Neural progenitor cell (in vitro differentiated cells): ENCODE results near the gene STAT5A.

ENCODE experiments used
- CTCF ChIP-seq: fragments of 200-600 bp; sonication (generic); IDR thresholded peaks from 2 replicates; pipeline ENCODE4 v1.5.1; 2017; ENCODE audit warnings: antibody characterized with exemption, mild to moderate bottlenecking
- EZH2 ChIP-seq: fragments of 200-600 bp; sonication (generic); IDR thresholded peaks from 2 replicates; pipeline ENCODE4 v1.6.1; 2017; ENCODE audit warnings: antibody characterized with exemption, mild to moderate bottlenecking, moderate library complexity

GRCh38 chr17:42279776-42280630 is 8.3 kb upstream of the STAT5A start:
- TF ChIP-seq CTCF (no peak), EZH2 (no peak)
